Vagina (tissue), 2 donors: Measurements from ENCODE around the gene POLR1G. TPM values are rescaled to one million over a fixed set of nuclear protein-coding genes. Genes with fewer than 3 reads are reported as not detected.

Source experiments
- DNase-seq, 2 donors: peaks; one replicate each; pipeline ENCODE4 v3.0.0-alpha.2; 2017; ENCODE audit errors: extremely low spot score in 2 of 2
- H3K27ac ChIP-seq: fragments of 200-600 bp; sonication (generic); one replicate; pipeline ENCODE4 v1.5.1; 2019
- H3K27me3 ChIP-seq: fragments of 200-600 bp; sonication (generic); one replicate; pipeline ENCODE4 v1.5.1; 2019
- H3K36me3 ChIP-seq, 2 donors: fragments of 200-600 bp; sonication (generic); one replicate each; pipeline ENCODE4 v1.5.1; 2017 to 2019
- H3K4me1 ChIP-seq: fragments of 200-600 bp; sonication (generic); one replicate; pipeline ENCODE4 v1.5.1; 2019
- H3K4me3 ChIP-seq, 2 donors: fragments of 200-600 bp; sonication (generic); 1 replicate in 1 of 2; 2 replicates in 1 of 2; pipeline ENCODE4 v1.5.1; 2016 to 2019
- H3K9me3 ChIP-seq: fragments of 200-600 bp; sonication (generic); one replicate; pipeline ENCODE4 v1.5.1; 2019
- CTCF ChIP-seq, 3 experiments: fragments of 450-650 bp in 2 of 3; fragments of 200-600 bp in 1 of 3; sonication (generic) in 1 of 3; IDR thresholded peaks; one replicate each; pipeline ENCODE4 v1.5.1; 2017 to 2019; ENCODE audit warnings: antibody characterized with exemption in 3 of 3, mild to moderate bottlenecking in 2 of 3, moderate library complexity in 2 of 3
- POLR2A ChIP-seq, 2 donors: fragments of 450-650 bp; IDR thresholded peaks; one replicate each; pipeline ENCODE4 v1.6.1; 2017; ENCODE audit warnings: antibody characterized with exemption in 2 of 2, mild to moderate bottlenecking in 2 of 2, moderate library complexity in 2 of 2
- POLR2AphosphoS5 ChIP-seq, 2 donors: sonication (generic); formaldehyde crosslinking; IDR thresholded peaks; one replicate each; pipeline ENCODE4 v1.9.0; 2017; ENCODE audit warnings: antibody characterized with exemption in 2 of 2, mild to moderate bottlenecking in 2 of 2, low read depth in 1 of 2; ENCODE audit not compliant: insufficient read depth in 1 of 2
- intact Hi-C: fragments of 100-400 bp; cut with DNase I; formaldehyde crosslinking; loops from one replicate; pipeline ENCODE4 v1.15.1; 2023
- total RNA-seq: library from RNA; depleted of rRNA; stranded (reverse); fragments of >200 nt; gene quantifications from one replicate; pipeline ENCODE4 v1.2.3, GENCODE V29; 2016

POLR1G gene
- total RNA-seq, 1 donor from 2014 or later, result 2.2 TPM

GRCh38 chr19:45368737-45369340 lies 37.6 kb upstream of the POLR1G start:
- no peak overlapping the region for H3K27ac ChIP-seq
- H3K27me3 ChIP-seq, result no peaks in the 10 kb centered on the region
- intact Hi-C loops, result no loop called here
- no peak for DNase-seq
- H3K4me3 ChIP-seq, result no peak overlapping the region
- no peaks in the 10 kb centered on the region for H3K36me3 ChIP-seq
- TF ChIP-seq POLR2AphosphoS5 (IDR thresholded peaks at IDR 0.05; ENCODE audit: insufficient read depth in 1 of 2, low read depth in 1 of 2) (no peak), POLR2A (IDR thresholded peaks at IDR 0.05) (no peak), CTCF (IDR thresholded peaks at IDR 0.05) (no peak)
- H3K9me3 ChIP-seq, result no peaks in the 10 kb centered on the region
- H3K4me1 ChIP-seq, result peaks cover 11% of the 10 kb centered on the region

GRCh38 chr19:45370410-45371204 lies 35.8 kb upstream of the POLR1G start, which contains the start of gene ERCC2:
TSS of gene ERCC2 (minus strand) at chr19:45370573. CDS start at chr19:45370540, 33 bp downstream.
- no peaks in the 10 kb centered on the region for H3K36me3 ChIP-seq
- no peaks in the 10 kb centered on the region for H3K27me3 ChIP-seq
- no peak for TF ChIP-seq POLR2A (IDR thresholded peaks at IDR 0.05)
- TF ChIP-seq POLR2AphosphoS5 (IDR thresholded peaks at IDR 0.05; ENCODE audit: insufficient read depth in 1 of 2, low read depth in 1 of 2), result peak; percentile 68 to 96
- no peak for TF ChIP-seq CTCF (IDR thresholded peaks at IDR 0.05)
- H3K4me3 ChIP-seq, result peak within 1 kb of the TSS; percentile 74 to 91
- intact Hi-C loops, result no loop called here
- peaks cover 11% of the 10 kb centered on the region for H3K4me1 ChIP-seq
- H3K9me3 ChIP-seq, result no peaks in the 10 kb centered on the region
- H3K27ac ChIP-seq, result peak within 1 kb of the TSS; percentile 64
- peak in 1 of 2 donors; percentile 99 for DNase-seq

GRCh38 chr19:45376045-45376724 lies 30.3 kb upstream of the POLR1G start:
- no peak for TF ChIP-seq POLR2A (IDR thresholded peaks at IDR 0.05)
- no peak for TF ChIP-seq POLR2AphosphoS5 (IDR thresholded peaks at IDR 0.05; ENCODE audit: insufficient read depth in 1 of 2, low read depth in 1 of 2)
- TF ChIP-seq CTCF (IDR thresholded peaks at IDR 0.05), result no peak
- no peak overlapping the region for H3K4me3 ChIP-seq
- H3K27ac ChIP-seq, result no peak overlapping the region
- no peak for DNase-seq
- H3K4me1 ChIP-seq, result no peaks in the 10 kb centered on the region
- intact Hi-C loops, result no loop called here
- H3K9me3 ChIP-seq, result no peaks in the 10 kb centered on the region
- H3K27me3 ChIP-seq, result no peaks in the 10 kb centered on the region
- no peaks in the 10 kb centered on the region for H3K36me3 ChIP-seq

GRCh38 chr19:45380107-45380506 lies 26.3 kb upstream of the POLR1G start:
- no peak for TF ChIP-seq POLR2AphosphoS5 (IDR thresholded peaks at IDR 0.05; ENCODE audit: insufficient read depth in 1 of 2, low read depth in 1 of 2)
- TF ChIP-seq POLR2A (IDR thresholded peaks at IDR 0.05), result no peak
- no peak for TF ChIP-seq CTCF (IDR thresholded peaks at IDR 0.05)
- DNase-seq, result no peak
- Histone ChIP-seq H3K9me3 (no peaks in the 10 kb centered on the region), H3K4me1 (no peaks in the 10 kb centered on the region), H3K27ac (no peak overlapping the region), H3K36me3 (peaks cover 0 to 4% of the 10 kb centered on the region in 2 donors), H3K27me3 (peaks cover 9% of the 10 kb centered on the region), H3K4me3 (no peak overlapping the region)
- intact Hi-C loops, result no loop called here
